ENCODE measurements around the gene NFATC1.

Gene NFATC1

DNA sequence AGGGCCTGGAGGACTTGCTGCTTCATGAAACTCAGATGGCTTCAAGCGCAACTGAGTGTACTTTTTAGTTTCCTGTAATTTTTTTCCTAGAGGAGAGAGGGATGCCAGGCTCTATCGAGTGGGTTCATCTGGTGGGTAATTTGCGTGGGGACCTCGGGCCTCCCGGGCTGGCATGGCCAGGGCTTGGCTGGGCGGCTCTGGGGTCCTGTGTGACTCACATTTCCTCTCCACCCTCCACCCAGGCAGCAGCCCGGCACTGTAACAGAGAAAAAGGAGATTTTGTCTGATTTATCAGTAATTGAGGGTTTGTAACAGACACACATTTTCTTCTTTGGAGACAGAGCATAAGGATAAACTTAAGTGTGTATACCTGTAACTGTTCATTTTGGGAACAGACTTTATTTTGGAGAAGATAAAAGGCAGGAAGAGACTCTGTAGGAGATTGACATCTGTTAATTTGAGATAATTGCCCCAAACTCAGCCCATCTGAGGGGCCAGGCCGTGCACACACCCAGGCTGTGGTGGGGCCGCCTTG lies 64.3 kb downstream of the NFATC1 start:
- DNase-seq: no peak

DNA sequence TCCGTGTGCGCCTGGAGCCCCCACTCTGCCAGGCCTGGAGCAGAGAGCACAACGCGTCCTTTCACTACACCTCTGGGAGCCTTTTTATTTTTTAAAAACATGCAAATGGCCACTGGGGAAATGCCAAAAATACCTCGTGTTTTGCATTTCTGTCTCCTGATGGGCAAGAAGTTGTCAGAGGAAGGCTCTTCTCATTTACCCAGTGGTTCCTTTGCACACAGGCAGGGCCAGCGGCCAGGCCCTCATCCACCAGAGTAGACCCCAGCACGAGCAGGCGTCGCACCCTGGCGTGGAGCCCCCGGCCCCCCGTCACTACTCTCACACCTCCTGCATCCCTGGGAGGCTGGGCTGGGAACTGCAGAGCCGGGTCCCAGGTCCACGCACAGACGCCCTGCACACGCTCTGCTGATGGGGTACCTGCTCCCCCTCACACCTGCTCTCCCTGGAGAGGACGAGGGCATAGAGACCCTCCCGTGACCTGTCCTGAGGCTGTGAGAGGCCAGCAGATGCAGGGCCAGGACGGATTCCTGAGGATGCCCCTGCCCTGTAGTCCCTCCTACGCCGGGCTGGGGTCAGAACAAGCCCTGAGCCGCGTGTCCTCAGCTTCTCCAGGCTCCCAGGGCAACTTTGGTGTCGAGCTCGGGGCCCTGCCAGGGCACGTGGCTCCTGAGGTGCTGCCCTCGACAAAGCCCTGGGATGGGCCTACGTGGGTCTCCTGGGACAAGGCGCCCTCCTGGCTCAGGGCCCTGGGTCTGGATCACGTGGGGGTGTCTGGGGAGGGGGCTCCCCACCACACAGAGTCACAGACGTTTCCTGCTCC lies 65.0 kb downstream of the NFATC1 start:
- no peak for DNase-seq

DNA sequence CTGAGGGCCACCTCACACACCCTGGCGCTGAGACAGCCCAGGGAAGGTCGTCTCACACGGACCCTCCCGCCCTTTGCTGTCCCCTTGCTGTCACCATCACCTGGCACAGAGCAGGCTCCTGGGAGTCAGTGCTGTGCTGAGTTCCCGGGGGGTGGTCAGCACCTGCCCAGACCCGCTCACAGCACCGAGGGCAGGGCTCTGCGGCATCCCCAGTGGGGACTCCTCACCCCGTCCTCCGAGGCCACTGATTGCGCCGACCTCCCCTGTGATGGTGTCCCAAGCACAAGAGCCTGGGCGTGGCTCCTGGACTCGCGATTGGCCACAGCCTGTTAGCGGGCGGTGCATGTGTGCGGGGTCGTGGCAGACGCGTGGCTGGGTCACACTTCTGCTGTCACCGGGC lies 65.9 kb downstream of the NFATC1 start:
- no peak for DNase-seq

DNA sequence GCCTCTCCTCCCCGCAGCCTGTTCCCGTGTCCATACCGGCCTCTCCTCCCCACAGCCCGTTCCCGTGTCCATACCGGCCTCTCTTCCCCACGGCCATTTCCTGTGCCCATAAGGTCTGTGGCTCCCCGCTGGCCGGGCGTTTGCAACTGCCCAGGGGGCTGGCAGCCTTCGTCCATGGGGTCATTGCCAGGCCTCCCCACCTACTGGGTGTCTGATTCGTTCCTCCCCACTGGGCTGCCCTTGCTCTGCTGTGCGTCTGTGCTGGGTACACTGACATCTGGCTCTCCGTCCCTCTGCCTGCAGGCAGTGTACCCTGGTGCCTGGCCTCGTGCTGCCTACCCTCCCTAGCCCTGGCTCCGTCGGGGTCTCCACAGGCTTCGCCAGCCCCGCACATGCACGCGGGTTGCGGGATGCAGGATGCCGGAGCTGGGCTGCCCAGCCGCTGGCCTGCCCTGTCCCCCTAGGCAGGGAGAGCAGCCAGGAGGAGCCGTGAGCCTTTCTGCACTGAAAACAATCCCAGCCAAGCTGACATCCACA lies 67.8 kb downstream of the NFATC1 start:
- DNase-seq: no peak

DNA sequence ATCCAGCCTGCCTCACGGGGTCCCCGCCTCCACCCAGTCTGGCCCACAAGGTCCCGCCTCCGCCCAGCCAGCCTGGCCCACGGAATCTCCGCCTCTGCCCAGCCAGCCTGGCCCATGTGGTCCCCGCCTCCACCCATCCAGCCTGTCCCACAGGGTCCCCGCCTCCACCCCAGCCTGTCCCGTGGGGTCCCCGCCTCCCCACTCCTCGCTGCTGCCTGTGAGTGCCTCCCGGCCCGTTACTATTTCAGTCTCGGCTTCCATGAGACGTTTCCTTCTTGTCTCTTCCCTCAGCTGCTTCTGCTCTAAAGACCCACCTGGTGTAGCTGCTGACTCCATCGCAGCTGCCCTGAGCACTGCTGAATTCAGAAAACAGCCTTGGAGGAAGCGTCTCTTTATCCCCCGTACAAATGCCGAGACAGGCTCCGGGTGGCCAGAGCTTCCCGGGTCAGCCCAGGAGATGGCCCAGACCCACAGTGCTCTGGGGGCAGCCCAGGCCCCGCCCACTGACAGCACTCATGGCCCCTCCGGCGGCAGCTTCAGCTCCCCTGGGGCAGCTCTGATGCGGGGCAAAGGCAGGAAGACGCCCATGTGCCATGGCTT lies 69.8 kb downstream of the NFATC1 start:
- no peak for DNase-seq

DNA sequence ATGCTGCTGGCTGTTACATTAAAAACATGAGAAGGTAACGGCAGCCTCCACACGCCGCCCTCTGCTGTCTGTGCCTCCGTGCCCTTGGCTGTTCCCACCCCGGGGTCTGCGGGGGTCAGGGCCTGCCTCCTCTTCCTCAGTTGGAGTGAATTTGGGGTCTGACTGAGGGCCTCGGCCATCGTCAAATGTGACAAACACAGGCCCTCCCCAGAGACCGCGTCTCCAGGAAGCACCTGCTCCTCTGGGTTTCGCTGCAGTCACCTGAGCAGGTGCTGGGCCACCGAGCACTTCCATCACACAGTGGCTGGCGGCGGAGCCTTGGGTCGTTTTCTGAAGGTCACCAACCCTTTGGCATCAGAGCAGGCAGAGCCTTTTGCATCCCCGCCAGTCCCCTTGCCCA lies 70.9 kb downstream of the NFATC1 start:
- DNase-seq: no peak

DNA sequence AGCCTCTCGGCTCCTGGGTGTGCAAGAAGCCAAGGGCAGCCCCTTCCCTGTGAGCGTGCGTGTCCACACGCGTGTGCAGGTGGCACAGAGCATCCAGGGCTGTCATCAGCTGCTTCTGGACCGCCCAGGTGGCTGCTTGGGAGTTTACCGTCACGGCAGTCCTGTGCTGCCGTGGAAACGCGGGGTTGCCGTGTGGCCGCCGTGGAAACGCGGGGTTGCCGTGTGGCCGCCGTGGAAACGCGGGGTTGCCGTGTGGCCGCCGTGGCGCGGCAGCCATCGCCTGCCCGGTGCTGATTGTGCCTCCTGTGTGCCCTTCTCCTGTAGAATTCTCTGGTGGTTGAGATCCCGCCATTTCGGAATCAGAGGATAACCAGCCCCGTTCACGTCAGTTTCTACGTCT lies 71.4 kb downstream of the NFATC1 start:
- no peak for DNase-seq

DNA sequence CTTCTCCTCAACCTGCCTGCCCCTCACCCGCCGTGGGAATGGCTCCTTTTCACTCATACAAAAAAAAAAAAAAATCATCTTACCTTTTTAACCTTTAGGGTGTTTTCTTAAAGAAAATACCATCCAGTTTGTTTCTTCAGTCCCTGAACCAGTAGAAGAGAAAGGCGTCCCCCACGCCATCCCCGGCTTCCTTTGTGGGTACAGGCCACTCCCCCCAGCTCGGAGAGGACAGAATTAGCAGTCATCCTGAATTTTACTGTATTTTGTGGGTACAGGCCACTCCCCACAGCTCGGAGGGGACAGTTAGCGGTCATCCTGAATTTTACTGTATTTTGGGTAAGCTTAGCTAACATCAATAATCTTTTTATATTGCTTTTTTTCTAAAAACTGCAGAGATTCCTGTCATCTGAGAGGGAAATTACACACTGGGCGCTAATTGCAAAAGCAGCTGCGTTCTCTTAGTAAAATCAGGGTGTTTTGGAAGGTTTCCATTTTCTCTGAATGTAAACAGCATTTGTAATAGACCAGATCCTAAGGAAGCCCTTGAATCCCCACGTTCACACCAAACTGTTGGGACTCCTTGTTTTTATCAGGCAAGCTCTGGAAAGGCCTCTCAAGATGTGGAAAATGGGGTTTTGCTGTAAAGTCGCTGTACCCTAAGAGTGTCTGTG lies 72.5 kb downstream of the NFATC1 start:
- no peak for DNase-seq

DNA sequence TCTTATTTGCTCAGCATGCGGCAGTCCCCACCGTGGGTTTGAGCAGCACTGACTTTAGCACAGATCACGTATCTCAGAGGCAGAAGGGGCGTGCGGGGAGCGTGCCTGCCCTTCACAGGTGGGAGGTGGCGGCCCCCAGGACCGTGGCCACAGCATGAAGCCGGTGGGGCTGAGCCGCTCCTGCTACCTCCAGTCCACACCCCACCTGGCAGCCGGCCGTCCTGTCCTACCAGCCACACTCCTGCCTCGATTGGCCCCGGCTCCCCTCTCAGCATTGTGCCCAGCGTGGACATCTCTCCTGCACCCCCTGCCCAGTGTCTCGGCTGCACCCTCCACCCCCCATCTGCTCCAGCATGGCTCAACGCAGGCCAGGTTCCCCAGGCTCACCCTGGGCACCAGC lies 73.6 kb downstream of the NFATC1 start:
- DNase-seq: no peak

DNA sequence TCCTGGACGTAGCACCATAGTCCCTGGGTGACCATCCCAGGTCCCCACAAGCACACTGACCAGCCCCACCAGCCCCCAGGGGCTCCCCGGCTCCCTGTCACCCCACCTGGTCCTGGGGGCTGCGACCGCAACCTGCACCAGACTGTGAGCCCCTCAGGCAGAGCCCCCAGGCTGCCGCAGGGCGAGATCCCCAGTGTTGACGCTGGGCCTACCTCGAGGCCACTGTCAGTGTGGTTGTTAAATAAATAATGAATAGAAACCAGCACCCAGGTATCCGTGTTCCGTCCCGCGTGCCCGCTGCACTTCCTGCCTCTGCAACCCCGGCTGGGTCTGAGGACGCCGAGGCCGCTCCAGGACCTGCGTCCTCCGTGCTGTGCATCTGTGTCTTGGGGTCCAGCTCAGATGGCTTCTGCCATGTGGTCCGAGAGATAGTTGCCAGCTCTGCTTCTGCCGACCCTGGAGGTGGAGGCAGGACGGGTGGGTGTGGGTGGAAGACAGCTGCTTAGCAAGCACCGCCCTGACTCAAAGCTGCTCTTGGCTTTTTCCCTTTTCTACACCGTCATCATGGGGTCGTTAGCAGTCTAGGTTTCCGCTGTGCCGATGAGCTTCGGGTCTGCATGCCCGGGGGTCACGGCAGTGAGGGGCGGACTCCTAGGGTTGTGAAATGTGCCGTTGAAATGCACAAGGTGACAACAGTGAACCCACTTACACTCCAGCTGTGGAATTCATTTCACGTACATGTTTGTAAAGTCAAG lies 74.2 kb downstream of the NFATC1 start:
- DNase-seq: no peak

DNA sequence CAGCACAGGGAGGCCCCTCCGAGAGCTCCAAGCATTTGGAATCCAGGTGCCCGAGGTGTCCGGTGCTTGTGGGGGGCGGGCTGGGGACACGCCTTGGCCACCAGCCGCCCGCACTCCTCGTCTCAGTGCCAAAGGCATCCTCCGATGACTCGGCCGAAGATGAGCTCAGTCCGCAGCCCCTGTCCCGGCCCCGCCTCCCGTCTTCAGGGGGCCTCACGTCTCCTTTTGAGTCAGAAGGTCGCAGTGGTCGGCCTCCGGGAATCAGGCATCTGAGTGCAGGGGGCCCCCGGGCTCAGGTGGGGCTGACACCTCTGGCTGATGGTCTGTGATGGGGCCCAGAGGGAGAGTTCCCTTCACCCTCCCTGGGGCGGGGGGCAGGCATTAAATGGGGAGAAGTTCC lies 74.8 kb downstream of the NFATC1 start:
- no peak for DNase-seq

DNA sequence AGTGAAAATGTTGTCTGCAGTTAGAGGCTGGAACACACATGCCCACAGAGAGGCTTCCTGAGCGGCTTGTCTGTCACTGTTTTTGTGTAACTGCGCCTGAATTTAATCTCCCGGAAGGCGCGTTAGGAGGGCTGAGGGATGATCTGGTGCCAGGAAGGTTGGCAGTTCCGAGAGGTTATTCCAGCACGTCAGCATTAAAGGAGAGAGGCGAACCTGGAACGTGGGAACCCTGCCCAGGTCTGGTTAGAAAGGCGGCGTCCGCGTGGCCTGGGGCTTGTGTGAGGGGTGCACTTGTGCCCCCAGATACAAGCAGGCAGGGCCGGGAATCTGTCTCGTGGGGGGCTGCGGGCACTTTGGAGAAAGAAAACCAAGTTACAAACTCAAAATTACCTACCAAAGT lies 75.3 kb downstream of the NFATC1 start:
- no peak for DNase-seq

DNA sequence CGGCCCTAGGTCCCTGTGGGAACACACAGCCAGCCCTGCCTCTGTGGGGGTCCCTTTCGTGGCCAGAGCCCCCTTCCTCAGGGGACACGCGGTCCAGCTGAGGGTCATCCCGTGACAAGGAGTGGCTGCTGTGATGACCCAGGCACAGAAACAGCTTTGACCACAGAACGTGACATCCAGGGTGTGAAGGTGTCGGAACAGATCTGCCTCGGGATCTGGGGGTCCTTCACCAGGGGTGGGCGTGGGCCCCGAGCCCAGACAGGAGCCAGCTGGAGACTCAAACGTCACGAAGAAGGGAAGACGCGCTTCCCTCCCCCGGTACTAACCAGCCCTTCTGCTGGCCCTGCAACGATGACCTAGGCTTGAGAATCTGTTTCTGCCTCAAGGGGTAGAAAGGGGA lies 75.9 kb downstream of the NFATC1 start:
- no peak for DNase-seq

DNA sequence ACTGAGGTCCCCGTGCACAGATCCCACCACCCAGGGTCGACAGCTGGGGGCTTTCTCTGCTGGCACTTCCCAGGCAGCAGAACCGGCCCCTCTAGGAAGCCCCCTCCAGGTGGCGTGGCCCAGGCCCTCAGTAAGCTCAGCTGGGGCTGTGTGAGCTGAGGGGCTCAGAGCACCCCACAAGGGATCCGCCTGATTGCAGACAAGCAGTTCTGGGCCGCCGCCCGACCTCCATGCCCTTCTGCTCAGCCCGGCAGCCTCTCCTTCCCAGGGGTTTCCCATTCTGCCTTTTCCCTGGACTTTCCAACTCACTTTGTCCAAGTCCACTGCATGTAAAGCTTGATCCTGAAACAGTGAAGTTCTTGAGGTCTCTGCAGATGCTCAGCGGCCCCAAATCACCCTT lies 76.4 kb downstream of the NFATC1 start:
- DNase-seq: no peak

DNA sequence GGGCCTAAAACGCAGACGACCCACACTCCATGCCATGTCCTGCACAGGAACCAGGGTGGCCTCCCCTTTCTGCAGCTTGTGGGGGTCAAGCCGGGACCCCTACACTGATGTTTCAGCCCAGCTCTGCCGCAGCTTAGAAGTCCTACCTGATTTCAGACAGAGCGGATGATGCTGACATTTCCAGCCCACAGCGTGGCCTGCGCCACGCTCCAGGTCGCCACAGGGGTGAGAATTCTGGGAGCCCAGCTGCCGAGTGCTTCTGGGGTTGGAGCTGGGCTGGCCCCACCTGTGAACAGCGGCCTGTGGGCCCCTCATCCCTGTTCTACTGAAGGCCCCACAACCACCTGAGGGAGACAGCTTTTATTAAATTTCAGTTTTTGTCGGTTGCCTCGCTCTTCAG lies 77.2 kb downstream of the NFATC1 start:
- no peak for DNase-seq

DNA sequence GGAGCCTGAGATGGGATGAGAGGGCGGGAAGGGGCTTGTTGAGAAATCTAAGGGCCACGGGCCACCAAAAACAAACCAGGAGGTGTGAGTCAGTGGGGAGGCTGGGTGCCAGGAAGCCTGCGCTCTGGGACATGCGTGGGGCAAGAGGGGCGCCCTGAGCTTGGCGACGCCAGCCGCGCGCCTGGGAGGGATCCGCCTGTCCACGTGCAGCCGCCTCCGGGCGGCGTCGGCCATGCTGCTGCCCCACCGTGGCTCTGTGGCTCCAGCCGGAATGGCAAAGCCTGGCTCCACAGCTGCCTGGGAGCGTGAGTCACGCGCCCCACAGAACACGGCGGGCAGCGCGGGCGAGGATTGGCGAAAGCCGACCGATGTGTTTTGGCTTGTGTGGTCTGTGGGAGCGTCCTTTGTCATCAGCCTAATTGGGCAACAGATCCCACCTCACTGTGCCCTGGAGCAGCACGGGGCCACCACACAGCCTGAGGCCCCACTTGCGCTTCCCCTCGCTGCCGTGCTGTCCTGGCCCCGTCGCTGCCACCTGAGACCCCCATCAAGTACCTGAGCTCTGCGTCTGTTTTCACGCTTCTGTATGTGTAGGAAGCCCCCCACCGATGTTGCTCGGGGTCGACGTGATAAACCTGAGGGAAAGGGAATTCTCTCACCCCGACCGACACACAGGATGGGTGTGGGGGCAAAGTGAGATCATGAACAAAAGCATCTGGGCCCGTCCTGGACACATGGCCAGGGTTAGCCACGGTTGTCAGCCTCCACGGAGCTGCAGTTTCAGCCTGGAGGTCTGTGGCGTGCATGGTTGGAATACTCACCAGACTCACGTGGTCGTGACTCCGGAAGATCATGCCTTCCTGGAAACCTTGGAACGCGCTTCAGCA lies 80.5 kb downstream of the NFATC1 start:
- no peak for DNase-seq

DNA sequence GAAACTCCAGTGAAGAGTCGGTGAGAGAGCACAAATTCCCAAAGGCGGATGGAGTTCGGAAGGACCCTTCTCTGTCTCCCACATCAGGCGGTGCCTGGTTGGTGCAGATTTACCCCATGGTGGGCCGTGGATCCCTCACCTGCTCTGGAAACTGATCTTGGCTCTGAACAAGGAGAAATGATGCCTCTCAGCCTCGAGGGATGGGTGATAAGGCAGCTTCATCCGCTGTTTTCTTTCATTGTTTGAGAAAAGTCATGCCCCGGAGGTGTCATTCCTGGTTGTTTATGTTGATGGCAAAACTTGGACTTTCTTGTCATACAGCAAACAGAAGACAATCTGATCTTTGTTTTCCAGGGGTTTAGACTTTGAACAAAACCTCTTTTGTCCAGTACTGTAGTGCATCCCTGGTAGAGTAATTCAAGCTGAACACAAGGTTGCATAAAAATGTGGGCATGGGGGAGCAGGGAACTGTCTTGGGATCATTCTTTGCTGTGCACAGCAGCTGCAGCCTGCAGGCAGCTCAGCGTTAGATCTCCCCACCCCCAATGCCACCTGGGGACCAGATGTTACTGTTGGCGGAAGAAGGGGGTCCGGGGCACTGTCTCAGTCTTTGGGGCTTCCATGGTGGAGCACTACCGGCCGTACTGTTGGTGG lies 81.3 kb downstream of the NFATC1 start:
- no peak for DNase-seq

DNA sequence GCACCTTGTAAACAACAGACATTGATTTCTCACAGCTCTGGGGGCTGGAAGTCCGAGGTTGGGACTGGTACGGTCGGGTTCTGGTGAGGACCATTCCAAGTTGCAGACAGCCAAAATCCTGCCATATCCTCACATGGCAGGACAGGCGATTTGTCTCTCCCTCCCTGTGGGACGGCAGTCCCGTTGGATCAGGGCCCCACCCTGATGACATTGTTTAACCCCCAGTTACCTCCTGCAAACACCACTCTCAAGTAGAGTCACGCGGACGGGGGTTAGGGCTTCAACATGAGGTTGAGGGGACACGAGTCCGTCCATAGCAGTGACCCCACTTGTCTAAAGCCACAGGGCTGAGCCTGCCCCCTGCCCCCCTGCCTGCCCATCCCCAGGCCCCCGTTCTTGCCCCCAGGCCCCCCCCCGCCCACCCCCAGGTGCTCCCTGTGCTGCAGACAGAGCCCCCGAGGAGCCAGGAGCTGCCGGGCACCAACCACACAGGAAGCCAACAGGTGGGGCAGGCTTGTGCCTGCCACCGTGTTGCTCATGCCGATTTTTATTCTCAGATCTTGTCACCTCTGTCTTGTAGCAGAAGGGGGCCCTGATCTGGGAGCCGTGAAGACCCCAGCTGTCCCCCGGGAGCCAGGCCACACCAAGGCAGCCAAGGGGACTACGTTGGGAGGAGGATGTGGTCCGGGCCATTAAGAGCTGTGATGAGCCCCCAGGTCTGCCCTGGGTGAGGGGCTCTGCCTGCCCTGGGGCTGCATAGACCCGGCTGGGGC lies 82.2 kb downstream of the NFATC1 start:
- DNase-seq: no peak

DNA sequence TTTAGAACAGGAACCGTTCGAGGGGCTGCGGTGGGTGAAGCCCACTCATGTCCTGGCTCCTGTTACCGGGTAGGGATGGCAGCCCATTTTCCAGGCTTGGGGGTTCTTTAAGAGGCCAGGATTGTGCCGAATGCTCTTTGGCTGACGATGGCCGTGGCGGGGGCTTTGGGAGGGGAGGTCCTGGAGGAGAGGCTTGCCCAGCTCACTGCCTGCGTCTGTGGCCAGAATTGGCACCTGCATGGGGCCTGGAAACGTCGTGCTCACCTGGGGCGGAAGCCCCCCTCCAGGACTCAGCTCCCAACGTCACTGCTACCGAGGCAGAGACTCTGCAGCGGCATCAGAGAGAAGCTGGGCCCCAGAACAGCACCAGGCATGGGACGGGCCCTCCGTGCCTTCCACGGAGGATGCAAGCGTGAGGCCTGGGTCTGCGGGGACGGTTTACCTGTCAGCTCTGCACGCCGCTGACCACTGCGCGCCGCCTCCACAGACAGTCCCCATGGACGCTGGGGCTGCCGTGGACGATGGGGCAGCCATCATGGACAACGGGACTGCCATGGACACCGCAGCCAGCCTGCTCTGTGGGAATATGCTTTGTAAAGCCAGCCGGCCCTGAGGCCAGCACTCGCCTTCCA lies 82.9 kb downstream of the NFATC1 start:
- no peak for DNase-seq
